Ramos (cell line): ENCODE data around the gene ACSF2.

Experiments
- in situ Hi-C: fragments of 300-500 bp; cut with MboI; formaldehyde crosslinking; loops from one replicate; pipeline ENCODE4 v1.14.3; 2022; ENCODE audit warnings: low sequenced_read_pairs; ENCODE audit not compliant: unreplicated experiment

Gene ACSF2

DNA sequence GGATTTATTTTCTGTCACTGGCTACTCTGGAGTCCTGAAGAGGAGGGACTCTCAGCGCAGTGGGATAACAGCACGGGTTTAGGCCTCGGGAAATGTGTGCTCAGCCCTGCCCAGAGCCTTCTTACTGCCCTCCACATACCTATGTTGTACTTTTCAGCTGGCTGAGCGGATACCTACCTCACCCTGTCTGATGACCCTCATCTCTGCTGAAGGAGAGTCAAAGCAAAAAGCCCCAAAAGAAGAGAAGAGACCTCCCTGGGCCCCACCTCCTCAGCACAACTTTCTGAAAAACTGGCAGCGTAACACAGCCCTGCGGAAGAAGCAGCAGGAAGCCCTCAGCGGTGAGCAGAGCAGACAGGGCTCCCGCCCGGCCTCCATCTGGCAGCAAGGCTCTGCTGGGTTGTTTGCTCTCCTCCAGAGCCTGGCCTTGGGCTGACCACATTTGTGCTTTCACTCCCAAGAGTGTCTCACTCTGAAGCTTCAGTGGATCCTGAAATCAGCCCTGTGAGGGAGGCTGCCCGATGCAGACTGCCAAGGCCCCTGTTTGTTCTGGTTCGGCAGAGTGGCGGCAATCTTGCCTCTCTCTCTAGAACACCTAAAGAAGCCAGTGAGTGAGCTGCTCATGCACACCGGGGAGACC is 92.5 kb downstream of the ACSF2 start:
- in situ Hi-C loops = no loop called here

- in situ Hi-C loops = no loop called here
Measured at GRCh38 chr17:50519141-50519834, 93.3 kb downstream of the ACSF2 start.

DNA sequence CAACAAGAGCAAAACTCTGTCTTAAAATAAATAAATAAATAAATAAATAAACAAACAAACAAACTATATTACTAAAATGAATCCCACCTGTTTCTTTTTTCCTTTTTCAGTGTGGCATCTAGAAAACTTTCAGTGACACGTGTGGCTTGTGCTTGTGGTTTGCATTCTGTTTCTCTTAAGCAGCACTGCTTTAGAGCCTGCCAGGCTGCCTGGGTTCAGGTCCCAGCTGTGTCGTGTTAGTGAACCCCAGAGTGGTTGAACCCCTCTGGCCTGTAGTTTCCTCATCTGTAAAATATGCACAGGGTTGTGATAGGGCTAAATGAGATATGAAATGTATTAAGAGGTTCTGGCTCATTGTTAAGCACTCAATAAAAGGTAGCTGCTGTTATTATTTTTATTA is 94.5 kb downstream of the ACSF2 start:
- in situ Hi-C loops = no loop called here

GRCh38 chr17:50521514-50521913 is 95.5 kb downstream of the ACSF2 start:
- in situ Hi-C loops = no loop called here

DNA sequence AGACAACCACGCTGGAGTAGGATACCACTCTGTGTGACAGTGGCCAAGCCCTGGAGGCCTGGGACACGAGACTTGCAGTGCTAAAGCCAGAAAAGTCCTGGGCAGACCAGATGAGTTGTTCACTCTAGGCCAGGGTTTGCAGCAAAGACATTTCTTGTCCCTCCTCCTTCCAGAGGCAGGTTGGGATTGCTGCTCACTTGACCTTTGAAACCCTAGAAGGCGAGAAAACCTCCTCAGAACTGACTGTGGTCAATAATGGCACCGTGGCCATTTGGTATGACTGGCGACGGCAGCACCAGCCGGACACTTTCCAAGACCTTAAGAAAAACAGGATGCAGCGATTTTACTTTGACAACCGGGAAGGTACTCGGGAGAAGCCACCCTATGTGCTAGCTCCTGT is 96.7 kb downstream of the ACSF2 start:
- in situ Hi-C loops = no loop called here

DNA sequence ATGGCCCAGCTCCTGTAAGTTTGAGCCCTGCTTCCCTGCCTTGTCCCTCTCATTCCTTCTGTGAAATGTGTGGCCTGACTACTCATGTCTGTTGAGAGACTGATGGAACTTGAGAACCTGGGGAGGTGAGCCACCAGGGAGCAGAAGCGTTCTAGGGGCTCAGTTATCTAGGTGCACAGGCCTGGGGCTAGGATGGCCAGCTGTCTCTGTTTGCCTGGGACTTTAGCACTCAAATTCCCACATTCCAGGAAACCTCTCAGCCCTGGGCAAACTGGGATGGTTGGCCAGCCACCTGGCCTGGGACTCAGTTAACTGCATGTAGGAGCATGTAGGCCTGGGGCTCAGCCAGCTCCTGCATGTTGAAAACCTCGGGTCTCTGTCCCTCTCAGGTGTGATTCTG is 97.2 kb downstream of the ACSF2 start:
- in situ Hi-C loops = no loop called here
